Measurements from ENCODE around the gene SCMH1. TPM values are rescaled to one million over a fixed set of nuclear protein-coding genes. Genes with fewer than 3 reads are reported as not detected.
"Not testable (repeated sequence)": the region's sequence is repeated elsewhere in the genome, so short reads cannot be mapped to it uniquely, and the experiment has no call there.

The SCMH1 gene
- polyA plus RNA-seq, 2 of the 4 experiments (the other 2 are of a cell fraction), result 11.6 to 26.7 TPM

- ChIA-PET CTCF (interaction anchor here (1.2 kb wide), 1 partner anchor 69 kb away, joined by 3 read pairs; no protein-coding TSS in a partner anchor), POLR2A (no interaction called here)
- Histone ChIP-seq H3K4me2 (no peak overlapping the region), H3K4me3 (no peak overlapping the region), H3K27ac (no peak overlapping the region), H3K9me3 (no peaks in the 10 kb centered on the region), H3K4me1 (0 out of 3 replicates have a peak, but pooled peaks cover 8% of the 10 kb centered on the region)
- DNase-seq (ENCODE audit: low read depth in 1 of 2, low spot score in 1 of 2) (no peak), FAIRE-seq (no peak), ATAC-seq (no peak)
- WGBS (ENCODE audit: missing lambda C conversion rate), result 100% methylated on average over 1 of the region's 1 CpG
- TF ChIP-seq HOXB5 (CRISPR knock-in tag; IDR thresholded peaks at IDR 0.05) (no peak), POLR2AphosphoS2 (conservative IDR thresholded peaks at IDR 0.05; ENCODE audit: low read length) (no peak), CHD4 (IDR thresholded peaks at IDR 0.05; ENCODE audit: borderline replicate concordance) (no peak), HOXB13 (CRISPR knock-in tag; IDR thresholded peaks at IDR 0.05; ENCODE audit: low read depth) (no peak), NR3C1 (IDR thresholded peaks at IDR 0.05) (no peak), BCL3 (IDR thresholded peaks at IDR 0.05) (no peak), ZC3H11A (IDR thresholded peaks at IDR 0.05) (no peak), EHF (CRISPR knock-in tag; IDR thresholded peaks at IDR 0.05) (no peak), EHMT2 (IDR thresholded peaks at IDR 0.05; ENCODE audit: low read depth) (no peak), PHF8 (IDR thresholded peaks at IDR 0.05; ENCODE audit: borderline replicate concordance, low read depth) (no peak), HEYL (CRISPR knock-in tag; IDR thresholded peaks at IDR 0.05) (no peak), HMGXB4 (CRISPR knock-in tag; IDR thresholded peaks at IDR 0.05; ENCODE audit: borderline replicate concordance) (no peak), ELK1 (IDR thresholded peaks at IDR 0.05; ENCODE audit: low read depth, low read length) (no peak), SMC3 (IDR thresholded peaks at IDR 0.05) (no peak)
- TF ChIP-seq, protein P1, sequence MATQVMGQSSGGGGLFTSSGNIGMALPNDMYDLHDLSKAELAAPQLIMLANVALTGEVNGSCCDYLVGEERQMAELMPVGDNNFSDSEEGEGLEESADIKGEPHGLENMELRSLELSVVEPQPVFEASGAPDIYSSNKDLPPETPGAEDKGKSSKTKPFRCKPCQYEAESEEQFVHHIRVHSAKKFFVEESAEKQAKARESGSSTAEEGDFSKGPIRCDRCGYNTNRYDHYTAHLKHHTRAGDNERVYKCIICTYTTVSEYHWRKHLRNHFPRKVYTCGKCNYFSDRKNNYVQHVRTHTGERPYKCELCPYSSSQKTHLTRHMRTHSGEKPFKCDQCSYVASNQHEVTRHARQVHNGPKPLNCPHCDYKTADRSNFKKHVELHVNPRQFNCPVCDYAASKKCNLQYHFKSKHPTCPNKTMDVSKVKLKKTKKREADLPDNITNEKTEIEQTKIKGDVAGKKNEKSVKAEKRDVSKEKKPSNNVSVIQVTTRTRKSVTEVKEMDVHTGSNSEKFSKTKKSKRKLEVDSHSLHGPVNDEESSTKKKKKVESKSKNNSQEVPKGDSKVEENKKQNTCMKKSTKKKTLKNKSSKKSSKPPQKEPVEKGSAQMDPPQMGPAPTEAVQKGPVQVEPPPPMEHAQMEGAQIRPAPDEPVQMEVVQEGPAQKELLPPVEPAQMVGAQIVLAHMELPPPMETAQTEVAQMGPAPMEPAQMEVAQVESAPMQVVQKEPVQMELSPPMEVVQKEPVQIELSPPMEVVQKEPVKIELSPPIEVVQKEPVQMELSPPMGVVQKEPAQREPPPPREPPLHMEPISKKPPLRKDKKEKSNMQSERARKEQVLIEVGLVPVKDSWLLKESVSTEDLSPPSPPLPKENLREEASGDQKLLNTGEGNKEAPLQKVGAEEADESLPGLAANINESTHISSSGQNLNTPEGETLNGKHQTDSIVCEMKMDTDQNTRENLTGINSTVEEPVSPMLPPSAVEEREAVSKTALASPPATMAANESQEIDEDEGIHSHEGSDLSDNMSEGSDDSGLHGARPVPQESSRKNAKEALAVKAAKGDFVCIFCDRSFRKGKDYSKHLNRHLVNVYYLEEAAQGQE (IDR thresholded peaks at IDR 0.05), result no peak
Observed at GRCh38 chr1:41213341-41213740, 28.8 kb downstream of the SCMH1 start.

DNA sequence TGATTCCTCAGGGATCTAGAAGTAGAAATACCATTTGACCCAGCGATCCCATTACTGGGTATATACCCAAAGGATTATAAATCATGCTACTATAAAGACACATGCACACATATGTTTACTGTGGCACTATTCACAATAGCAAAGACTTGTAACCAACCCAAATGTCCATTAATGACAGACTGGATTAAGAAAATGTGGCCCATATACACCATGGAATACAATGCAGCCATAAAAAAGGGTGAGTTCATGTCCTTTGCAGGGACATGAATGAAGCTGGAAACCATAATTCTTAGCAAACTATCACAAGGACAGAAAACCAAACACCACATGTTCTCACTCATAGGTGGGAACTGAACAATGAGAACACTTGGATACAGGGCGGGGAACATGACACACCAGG lies 30.5 kb downstream of the SCMH1 start:
- POLR2A ChIA-PET; H3K4me2 ChIP-seq; H3K4me1 ChIP-seq; FAIRE-seq; H3K27ac ChIP-seq; ATAC-seq; H3K9me3 ChIP-seq; H3K4me3 ChIP-seq; DNase-seq (ENCODE audit: low read depth in 1 of 2, low spot score in 1 of 2): not testable (repeated sequence)
- WGBS (ENCODE audit: missing lambda C conversion rate), result 97% methylated on average over 2 of the region's 2 CpGs
- CTCF ChIA-PET, result interaction anchor here (1.1 kb wide), 1 partner anchor 47 kb away, joined by 3 read pairs; no protein-coding TSS in a partner anchor

DNA sequence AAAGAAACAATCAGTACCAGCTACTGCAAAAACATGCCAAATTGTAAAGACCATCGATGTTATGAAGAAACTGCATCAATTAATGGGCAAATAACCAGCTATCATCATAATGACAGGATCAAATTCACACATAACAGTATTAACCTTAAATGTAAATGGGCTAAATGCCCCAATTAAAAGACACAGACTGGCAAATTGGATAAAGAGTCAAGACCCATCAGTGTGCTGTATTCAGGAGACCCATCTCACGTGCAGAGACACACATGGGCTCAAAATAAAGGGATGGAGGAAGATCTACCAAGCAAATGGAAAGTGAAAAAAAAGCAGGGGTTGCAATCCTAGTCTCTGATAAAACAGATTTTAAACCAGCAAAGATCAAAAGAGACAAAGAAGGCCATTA lies 35.1 kb downstream of the SCMH1 start:
- H3K27ac ChIP-seq; CTCF ChIA-PET; POLR2A ChIA-PET; ATAC-seq; H3K4me1 ChIP-seq; DNase-seq (ENCODE audit: low read depth in 1 of 2, low spot score in 1 of 2); H3K9me3 ChIP-seq; FAIRE-seq; H3K4me3 ChIP-seq; H3K4me2 ChIP-seq: not testable (repeated sequence)
- 92% methylated on average over 2 of the region's 2 CpGs for WGBS (ENCODE audit: missing lambda C conversion rate)
